SU-DHL-6 (cell line): ENCODE measurements around the gene KSR1.

Experiments used
- EZH2phosphoT487 ChIP-seq: fragments of 200-600 bp; sonication (generic), shearing (Covaris generic); conservative IDR thresholded peaks from 2 replicates; pipeline ENCODE4 v1.6.1; 2018; ENCODE audit warnings: mild to moderate bottlenecking, antibody characterized with exemption, low read length, moderate library complexity, mixed read lengths
- TF ChIP-seq, protein P1 (sequence below): fragments of 200-600 bp; sonication (generic); IDR thresholded peaks from one replicate; pipeline ENCODE4 v1.5.1; 2017; ENCODE audit warnings: antibody characterized with exemption, mild to moderate bottlenecking, low read length, moderate library complexity; ENCODE audit not compliant: insufficient read depth, poor library complexity, severe bottlenecking

DNA sequence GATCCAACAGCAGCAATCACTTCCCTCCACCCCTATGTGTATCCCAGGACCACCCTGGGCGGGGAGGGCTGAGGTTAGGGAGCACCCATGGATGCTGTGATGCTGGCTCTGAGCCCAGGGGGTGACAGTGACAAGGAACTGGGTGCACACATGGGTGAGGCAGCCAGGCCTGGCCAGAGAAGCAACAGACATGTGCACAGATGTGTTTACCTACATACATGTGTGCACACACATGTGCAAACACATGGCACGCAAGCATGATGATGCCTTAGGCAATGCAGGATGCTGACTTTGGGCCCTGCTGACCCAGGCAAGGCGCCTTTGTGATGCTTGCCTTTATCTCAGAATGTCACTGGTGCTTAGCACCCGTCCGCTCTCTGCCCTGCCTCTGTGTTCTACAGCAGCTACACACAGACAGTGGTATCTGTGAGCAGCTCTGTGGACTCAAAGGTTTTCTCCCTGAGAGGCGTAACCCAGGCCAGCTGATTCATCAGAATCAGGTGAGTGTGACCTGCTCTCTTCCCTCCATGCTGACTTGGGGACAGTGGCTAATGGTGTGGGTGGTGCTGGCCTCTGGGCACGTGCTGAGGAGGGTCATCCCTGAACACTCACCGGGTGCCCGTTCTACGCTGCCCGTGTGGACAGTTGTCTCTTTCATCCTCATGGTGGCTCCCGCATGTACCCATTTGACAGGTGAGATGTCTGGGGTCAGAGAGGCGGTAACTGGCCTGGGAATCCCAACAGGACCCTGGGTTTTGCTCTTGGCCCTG lies 38.5 kb upstream of the KSR1 start:
- TF ChIP-seq, protein P1, sequence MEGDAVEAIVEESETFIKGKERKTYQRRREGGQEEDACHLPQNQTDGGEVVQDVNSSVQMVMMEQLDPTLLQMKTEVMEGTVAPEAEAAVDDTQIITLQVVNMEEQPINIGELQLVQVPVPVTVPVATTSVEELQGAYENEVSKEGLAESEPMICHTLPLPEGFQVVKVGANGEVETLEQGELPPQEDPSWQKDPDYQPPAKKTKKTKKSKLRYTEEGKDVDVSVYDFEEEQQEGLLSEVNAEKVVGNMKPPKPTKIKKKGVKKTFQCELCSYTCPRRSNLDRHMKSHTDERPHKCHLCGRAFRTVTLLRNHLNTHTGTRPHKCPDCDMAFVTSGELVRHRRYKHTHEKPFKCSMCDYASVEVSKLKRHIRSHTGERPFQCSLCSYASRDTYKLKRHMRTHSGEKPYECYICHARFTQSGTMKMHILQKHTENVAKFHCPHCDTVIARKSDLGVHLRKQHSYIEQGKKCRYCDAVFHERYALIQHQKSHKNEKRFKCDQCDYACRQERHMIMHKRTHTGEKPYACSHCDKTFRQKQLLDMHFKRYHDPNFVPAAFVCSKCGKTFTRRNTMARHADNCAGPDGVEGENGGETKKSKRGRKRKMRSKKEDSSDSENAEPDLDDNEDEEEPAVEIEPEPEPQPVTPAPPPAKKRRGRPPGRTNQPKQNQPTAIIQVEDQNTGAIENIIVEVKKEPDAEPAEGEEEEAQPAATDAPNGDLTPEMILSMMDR: no peak
- no peak for TF ChIP-seq EZH2phosphoT487
